Uterus (tissue), 2 donors: ENCODE results near the gene NXNL2.

Experiments used
- CTCF ChIP-seq, 4 experiments: fragments of 200-600 bp in 2 of 4; fragments of 450-650 bp in 2 of 4; sonication (generic) in 2 of 4; IDR thresholded peaks; one replicate each; pipeline ENCODE4 v1.5.1; 2016 to 2019; ENCODE audit warnings: antibody characterized with exemption in 4 of 4, mild to moderate bottlenecking in 2 of 4, moderate library complexity in 1 of 4
- POLR2A ChIP-seq, 2 donors: fragments of 450-650 bp; IDR thresholded peaks; one replicate each; pipeline ENCODE4 v1.6.1; 2016; ENCODE audit warnings: antibody characterized with exemption in 2 of 2, mild to moderate bottlenecking in 1 of 2, moderate library complexity in 1 of 2

- TF ChIP-seq CTCF (IDR thresholded peaks at IDR 0.05) (no peak), POLR2A (IDR thresholded peaks at IDR 0.05) (no peak)
Observed at GRCh38 chr9:88535226-88536022, 446 bp downstream of the NXNL2 start.
